IMR-90 (cell line): ENCODE results near the gene CAPN8.

Source experiments
- BHLHE40 ChIP-seq: fragments of 150-350 bp; IDR thresholded peaks from 2 replicates; pipeline ENCODE4 v1.6.1; 2016; ENCODE audit warnings: mild to moderate bottlenecking, low read depth, low read length
- CEBPB ChIP-seq: IDR thresholded peaks from 2 replicates; pipeline ENCODE4 v1.6.1; 2012; ENCODE audit warnings: low read depth, low read length, improper control_type of control experiment
- FOS ChIP-seq: fragments of 150-350 bp; IDR thresholded peaks from 2 replicates; pipeline ENCODE4 v1.6.1; 2016; ENCODE audit warnings: low read depth, low read length
- MAFK ChIP-seq: IDR thresholded peaks from 2 replicates; pipeline ENCODE4 v1.6.1; 2012; ENCODE audit warnings: low read depth, low read length, improper control_type of control experiment
- MAZ ChIP-seq: IDR thresholded peaks from 2 replicates; pipeline ENCODE4 v1.6.1; 2012; ENCODE audit warnings: low read depth, mild to moderate bottlenecking, low read length, improper control_type of control experiment, moderate library complexity, borderline replicate concordance
- MXI1 ChIP-seq: IDR thresholded peaks from 2 replicates; pipeline ENCODE4 v1.6.1; 2012; ENCODE audit warnings: low read depth, mild to moderate bottlenecking, low read length, moderate library complexity, borderline replicate concordance
- POLR2A ChIP-seq: IDR thresholded peaks from 2 replicates; pipeline ENCODE4 v1.6.1; 2012; ENCODE audit warnings: mild to moderate bottlenecking, low read depth, low read length
- RAD21 ChIP-seq: IDR thresholded peaks from 2 replicates; pipeline ENCODE4 v1.6.1; 2012; ENCODE audit warnings: low read length, improper control_type of control experiment
- RCOR1 ChIP-seq: IDR thresholded peaks from 2 replicates; pipeline ENCODE4 v1.6.1; 2012; ENCODE audit warnings: mild to moderate bottlenecking, low read length, improper control_type of control experiment; ENCODE audit not compliant: insufficient replicate concordance
- RFX5 ChIP-seq: IDR thresholded peaks from 2 replicates; pipeline ENCODE4 v1.8.0; 2012; ENCODE audit warnings: low read depth, mild to moderate bottlenecking, low read length, moderate library complexity
- SMC3 ChIP-seq: fragments of 150-350 bp; IDR thresholded peaks from 2 replicates; pipeline ENCODE4 v1.6.1; 2016; ENCODE audit warnings: low read depth, mild to moderate bottlenecking, antibody characterized with exemption, low read length, moderate library complexity
- TF ChIP-seq, protein P1 (sequence below): conservative IDR thresholded peaks from 2 replicates; pipeline ENCODE4 v1.5.1; 2012; ENCODE audit warnings: mild to moderate bottlenecking, low read depth, low read length, improper control_type of control experiment
- TF ChIP-seq, protein P2 (sequence below): fragments of 150-350 bp; IDR thresholded peaks from 2 replicates; pipeline ENCODE4 v1.6.1; 2017; ENCODE audit warnings: mild to moderate bottlenecking, antibody characterized with exemption, low read length, low read depth
- TF ChIP-seq, protein P3 (sequence below): fragments of 150-350 bp; IDR thresholded peaks from 2 replicates; pipeline ENCODE4 v1.6.1; 2016; ENCODE audit warnings: low read depth, mild to moderate bottlenecking, low read length, moderate library complexity, borderline replicate concordance

DNA sequence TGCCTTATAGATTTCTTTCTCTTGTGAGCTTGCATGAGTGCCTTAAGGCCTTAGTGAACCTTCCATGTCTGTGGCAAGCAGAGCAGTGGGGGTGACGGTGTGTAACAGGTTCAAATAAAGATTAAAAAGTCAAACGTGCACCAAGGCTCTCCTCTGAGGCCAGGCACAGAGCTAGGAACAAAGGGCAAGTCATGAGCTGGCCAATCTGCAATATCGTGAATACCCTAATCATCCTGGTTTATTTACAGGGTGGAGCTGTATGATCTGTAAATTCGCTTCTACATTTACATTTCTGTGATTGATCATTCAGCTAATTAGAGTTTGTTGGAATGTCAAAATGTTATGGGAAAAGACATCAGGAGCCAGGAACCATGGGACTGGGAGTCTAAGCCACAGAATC lies 120.2 kb downstream of the CAPN8 start:
- TF ChIP-seq, protein P1, sequence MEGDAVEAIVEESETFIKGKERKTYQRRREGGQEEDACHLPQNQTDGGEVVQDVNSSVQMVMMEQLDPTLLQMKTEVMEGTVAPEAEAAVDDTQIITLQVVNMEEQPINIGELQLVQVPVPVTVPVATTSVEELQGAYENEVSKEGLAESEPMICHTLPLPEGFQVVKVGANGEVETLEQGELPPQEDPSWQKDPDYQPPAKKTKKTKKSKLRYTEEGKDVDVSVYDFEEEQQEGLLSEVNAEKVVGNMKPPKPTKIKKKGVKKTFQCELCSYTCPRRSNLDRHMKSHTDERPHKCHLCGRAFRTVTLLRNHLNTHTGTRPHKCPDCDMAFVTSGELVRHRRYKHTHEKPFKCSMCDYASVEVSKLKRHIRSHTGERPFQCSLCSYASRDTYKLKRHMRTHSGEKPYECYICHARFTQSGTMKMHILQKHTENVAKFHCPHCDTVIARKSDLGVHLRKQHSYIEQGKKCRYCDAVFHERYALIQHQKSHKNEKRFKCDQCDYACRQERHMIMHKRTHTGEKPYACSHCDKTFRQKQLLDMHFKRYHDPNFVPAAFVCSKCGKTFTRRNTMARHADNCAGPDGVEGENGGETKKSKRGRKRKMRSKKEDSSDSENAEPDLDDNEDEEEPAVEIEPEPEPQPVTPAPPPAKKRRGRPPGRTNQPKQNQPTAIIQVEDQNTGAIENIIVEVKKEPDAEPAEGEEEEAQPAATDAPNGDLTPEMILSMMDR: no peak
- no peak for TF ChIP-seq MAZ
- TF ChIP-seq POLR2A: no peak
- TF ChIP-seq BHLHE40: no peak
- TF ChIP-seq, protein P2, sequence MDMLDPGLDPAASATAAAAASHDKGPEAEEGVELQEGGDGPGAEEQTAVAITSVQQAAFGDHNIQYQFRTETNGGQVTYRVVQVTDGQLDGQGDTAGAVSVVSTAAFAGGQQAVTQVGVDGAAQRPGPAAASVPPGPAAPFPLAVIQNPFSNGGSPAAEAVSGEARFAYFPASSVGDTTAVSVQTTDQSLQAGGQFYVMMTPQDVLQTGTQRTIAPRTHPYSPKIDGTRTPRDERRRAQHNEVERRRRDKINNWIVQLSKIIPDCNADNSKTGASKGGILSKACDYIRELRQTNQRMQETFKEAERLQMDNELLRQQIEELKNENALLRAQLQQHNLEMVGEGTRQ: no peak
- TF ChIP-seq RAD21: no peak
- TF ChIP-seq FOS: no peak
- TF ChIP-seq RCOR1: no peak
- no peak for TF ChIP-seq RFX5
- no peak for TF ChIP-seq MAFK
- no peak for TF ChIP-seq SMC3
- TF ChIP-seq, protein P3, sequence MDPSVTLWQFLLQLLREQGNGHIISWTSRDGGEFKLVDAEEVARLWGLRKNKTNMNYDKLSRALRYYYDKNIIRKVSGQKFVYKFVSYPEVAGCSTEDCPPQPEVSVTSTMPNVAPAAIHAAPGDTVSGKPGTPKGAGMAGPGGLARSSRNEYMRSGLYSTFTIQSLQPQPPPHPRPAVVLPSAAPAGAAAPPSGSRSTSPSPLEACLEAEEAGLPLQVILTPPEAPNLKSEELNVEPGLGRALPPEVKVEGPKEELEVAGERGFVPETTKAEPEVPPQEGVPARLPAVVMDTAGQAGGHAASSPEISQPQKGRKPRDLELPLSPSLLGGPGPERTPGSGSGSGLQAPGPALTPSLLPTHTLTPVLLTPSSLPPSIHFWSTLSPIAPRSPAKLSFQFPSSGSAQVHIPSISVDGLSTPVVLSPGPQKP: no peak
- TF ChIP-seq MXI1: no peak
- TF ChIP-seq CEBPB: no peak
